Embryonic facial prominence (tissue), 1 donor: Measurements from ENCODE around the gene KDF1.

Experiments
- DNase-seq: peaks from one replicate; pipeline ENCODE4 v3.0.0-alpha.2; 2016; ENCODE audit errors: extremely low spot score

KDF1 gene

GRCh38 chr1:26915204-26915842, 44.9 kb downstream of the KDF1 start:
- DNase-seq, result no peak

- no peak for DNase-seq
Observed at GRCh38 chr1:26913754-26914619, 46.3 kb downstream of the KDF1 start, which contains the start of gene NR0B2. Gene NR0B2 (minus strand): TSS chr1:26913975. CDS start chr1:26913940, 35 bp downstream.

- no peak for DNase-seq
Observed at GRCh38 chr1:26913389-26913753, 46.9 kb downstream of the KDF1 start.

GRCh38 chr1:26912147-26912490, 48.1 kb downstream of the KDF1 start:
- DNase-seq, result no peak

GRCh38 chr1:26911399-26912146, 48.7 kb downstream of the KDF1 start:
- DNase-seq, result no peak

GRCh38 chr1:26910343-26911160, 49.7 kb downstream of the KDF1 start:
- DNase-seq, result no peak

GRCh38 chr1:26909951-26910342, 50.3 kb downstream of the KDF1 start:
- DNase-seq, result no peak

GRCh38 chr1:26907071-26907917, 53.0 kb downstream of the KDF1 start:
- no peak for DNase-seq

- no peak for DNase-seq
Observed at GRCh38 chr1:26900815-26901511, 59.3 kb downstream of the KDF1 start.

- peak; percentile 89 for DNase-seq
Observed at GRCh38 chr1:26900001-26900814, 60.1 kb downstream of the KDF1 start, which contains the start of gene GPATCH3. Gene GPATCH3 (minus strand): TSS chr1:26900467. CDS start chr1:26900442, 25 bp downstream.
